Activated CD8-positive, alpha-beta memory T cell treated with anti-CD3 and anti-CD28 coated beads for 36 hours (primary cell): ENCODE data around the gene CATSPERB. TPM values are rescaled to one million over a fixed set of nuclear protein-coding genes. Genes with fewer than 3 reads are reported as not detected.
"Not testable (repeated sequence)": the region's sequence is repeated elsewhere in the genome, so short reads cannot be mapped to it uniquely, and the experiment has no call there.

Experiments used
- CTCF ChIA-PET: fragments of 350-600 bp; sonication (Branson Sonifier 250); formaldehyde crosslinking; loops from one replicate; lab custom pipeline; 2021; ENCODE audit warnings: antibody characterized with exemption; lab: Charles Lee
- POLR2A ChIA-PET: fragments of 350-600 bp; sonication (Branson Sonifier 250); formaldehyde crosslinking; loops from one replicate; lab custom pipeline; 2021; ENCODE audit warnings: antibody characterized with exemption; lab: Charles Lee
- total RNA-seq, 2 experiments: library from RNA; stranded (reverse); gene quantifications; one replicate each; pipeline ENCODE4 v1.2.3, GENCODE V29; 2021

The CATSPERB gene
- total RNA-seq, 2 experiments from 2014 or later, result not detected

DNA sequence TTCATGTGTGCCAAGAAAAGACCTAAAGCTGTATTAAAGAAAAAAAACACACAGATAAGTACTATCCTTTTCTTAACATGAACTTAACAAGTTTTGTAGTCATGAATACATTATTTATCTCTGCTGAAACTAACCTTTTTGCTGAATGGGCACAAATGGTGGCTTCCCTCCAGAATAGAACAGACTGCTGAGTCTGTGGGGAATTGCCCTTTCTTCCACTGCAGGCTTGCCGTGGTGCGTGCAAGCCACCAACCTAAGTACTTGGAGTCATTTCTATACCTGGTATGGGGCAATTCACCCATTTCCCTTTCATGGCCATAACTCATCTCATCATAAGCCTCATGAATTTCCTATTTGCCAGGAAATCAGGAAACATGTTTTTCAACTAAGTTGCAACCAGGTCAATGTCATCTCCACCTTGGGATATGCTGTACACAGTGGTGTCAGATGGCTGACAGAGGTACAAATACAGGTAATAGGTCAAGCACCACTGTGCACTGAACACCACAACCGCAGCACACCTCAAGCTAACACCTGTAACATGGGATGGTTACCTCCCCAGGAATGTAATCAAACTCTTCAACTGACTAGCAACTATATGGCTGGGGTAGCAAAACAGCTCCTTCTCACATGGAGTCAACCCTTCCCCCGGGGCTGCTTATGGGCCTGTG lies 49.9 kb downstream of the CATSPERB start:
- CTCF ChIA-PET, result no interaction called here
- POLR2A ChIA-PET, result no interaction called here

DNA sequence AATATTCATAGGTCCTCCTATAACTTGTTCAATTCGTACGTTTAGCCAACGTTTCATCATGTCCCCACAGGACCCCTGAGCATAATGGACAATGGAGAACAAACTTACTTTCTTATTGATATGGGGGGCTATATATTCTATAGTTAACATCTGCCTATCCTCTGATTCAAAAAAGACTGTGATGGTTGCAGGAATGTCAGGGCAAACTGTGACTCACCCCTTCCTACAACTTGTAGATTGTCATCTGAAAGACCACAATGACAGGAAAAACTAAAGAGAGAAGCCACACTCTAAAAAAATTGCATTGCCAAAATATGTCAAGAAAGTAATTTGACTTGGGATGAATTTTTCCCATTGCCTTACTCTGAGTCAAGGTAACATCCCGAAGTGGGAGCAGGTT lies 50.8 kb downstream of the CATSPERB start:
- ChIA-PET POLR2A (no interaction called here), CTCF (no interaction called here)

- CTCF ChIA-PET, result no interaction called here
- POLR2A ChIA-PET, result no interaction called here
Observed at GRCh38 chr14:91679273-91679672, 52.6 kb downstream of the CATSPERB start.

GRCh38 chr14:91677687-91678086 lies 54.2 kb downstream of the CATSPERB start:
- CTCF ChIA-PET, POLR2A ChIA-PET: not testable (repeated sequence)

DNA sequence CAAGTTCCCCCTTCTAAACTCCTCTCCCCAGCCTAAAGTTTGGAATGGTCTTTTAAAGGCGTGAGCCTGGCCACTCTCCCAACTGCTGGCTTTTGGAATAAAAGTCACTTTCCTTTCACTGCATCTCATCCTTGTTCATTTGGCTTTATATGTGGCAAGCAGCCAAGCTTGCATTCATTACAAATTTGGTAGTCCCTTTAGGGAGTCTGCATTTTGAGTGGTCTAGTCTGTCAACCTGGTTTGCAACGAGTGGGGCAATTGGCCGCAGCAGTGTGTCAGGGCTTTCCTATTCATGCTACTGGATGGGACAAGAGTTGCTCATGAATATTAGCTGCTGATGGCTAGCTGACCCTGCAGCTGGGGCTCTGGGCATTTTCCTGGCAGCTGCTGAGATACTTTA lies 57.0 kb downstream of the CATSPERB start:
- CTCF ChIA-PET, result no interaction called here
- POLR2A ChIA-PET, result no interaction called here

DNA sequence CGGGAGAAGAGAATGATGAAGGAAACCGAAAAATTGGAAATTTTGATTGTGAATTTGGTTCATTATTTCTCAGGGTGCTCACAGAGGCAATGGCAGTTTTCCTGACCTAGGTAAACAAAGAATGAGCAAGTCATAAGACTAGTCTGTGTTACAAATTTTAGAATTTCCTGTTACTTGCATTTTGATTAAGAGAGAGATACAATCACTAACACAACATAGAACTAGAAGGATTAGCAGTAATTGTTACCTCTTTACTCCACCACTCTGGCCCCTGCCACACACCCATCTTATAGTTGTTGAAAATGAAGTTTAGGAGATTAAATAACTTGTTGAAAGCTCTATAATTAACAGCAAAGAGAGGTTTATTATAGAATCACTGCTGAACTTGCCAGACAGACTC lies 62.0 kb downstream of the CATSPERB start:
- POLR2A ChIA-PET, result no interaction called here
- CTCF ChIA-PET, result interaction anchor here (0.7 to 0.9 kb wide), 2 partner anchors 42 to 438 kb away, joined by 3 read pairs; no protein-coding TSS in a partner anchor

GRCh38 chr14:91667101-91667500 lies 64.8 kb downstream of the CATSPERB start:
- CTCF ChIA-PET, POLR2A ChIA-PET: not testable (repeated sequence)

DNA sequence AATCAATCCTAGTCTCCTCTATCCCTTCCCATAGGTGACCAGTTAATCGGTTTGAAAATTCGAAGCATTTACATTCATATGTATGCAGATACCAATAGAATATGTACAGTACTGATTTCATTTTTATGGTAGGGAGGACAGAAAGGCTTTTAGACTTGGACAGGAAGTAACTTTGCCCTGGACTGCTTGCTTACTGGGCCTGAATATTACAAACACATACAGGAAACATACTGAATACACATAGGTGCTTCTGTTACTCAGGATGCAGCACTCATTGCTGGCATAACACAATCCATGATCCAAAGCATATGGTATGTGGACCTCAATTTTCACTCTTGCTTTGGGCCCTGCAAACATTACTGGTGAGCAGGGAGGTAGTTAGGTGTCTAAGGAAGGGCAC lies 71.1 kb downstream of the CATSPERB start:
- POLR2A ChIA-PET, result no interaction called here
- CTCF ChIA-PET, result no interaction called here

GRCh38 chr14:91654836-91655235 lies 77.0 kb downstream of the CATSPERB start:
- CTCF ChIA-PET, result no interaction called here

DNA sequence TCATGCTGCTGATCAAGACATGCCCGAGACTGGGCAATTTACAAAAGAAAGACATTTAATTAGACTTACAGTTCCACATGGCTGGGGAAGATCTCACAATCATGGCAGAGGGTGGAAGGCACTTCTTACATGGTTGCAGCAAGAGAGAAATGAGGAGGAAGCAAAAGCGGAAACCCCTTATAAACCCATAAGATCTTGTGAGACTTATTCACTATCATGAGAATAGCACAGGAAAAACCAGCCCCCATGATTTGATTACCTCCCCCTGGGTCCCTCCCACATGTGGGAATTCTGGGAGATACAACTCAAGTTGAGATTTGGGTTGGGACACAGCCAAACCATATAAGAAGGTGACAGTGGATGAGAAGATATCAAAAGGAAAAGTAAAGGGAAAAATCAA lies 78.4 kb downstream of the CATSPERB start:
- ChIA-PET CTCF (no interaction called here), POLR2A (no interaction called here)

More at GRCh38 chr14:91654836-91655235, 77.0 kb downstream of the CATSPERB start:
- POLR2A ChIA-PET, result no interaction called here

GRCh38 chr14:91649930-91650329 lies 82.0 kb downstream of the CATSPERB start:
- ChIA-PET CTCF (interaction anchor here (0.6 kb wide), 1 partner anchor 306 kb away, joined by 3 read pairs; no protein-coding TSS in a partner anchor), POLR2A (no interaction called here)

DNA sequence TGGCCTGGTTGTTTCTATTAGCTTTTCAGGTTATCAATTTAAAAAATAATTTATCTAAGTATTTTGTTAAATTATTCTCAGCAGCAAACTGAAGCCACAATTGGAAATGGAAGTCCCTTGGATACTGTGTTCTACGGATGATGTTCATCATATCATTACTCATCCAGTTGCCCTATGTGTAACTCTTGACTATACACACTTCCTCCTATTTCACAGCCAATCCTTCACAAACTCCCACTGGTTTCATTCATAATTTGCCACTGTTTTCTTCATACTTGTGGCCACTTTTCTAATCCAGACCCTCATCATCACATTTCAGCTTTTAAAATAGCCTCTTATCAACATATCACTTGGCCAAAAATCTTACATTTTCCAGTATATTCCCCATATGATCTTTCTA lies 84.0 kb downstream of the CATSPERB start:
- POLR2A ChIA-PET, result no interaction called here
- CTCF ChIA-PET, result interaction anchor here (0.6 kb wide), 1 partner anchor 720 kb away, joined by 3 read pairs; no protein-coding TSS in a partner anchor

DNA sequence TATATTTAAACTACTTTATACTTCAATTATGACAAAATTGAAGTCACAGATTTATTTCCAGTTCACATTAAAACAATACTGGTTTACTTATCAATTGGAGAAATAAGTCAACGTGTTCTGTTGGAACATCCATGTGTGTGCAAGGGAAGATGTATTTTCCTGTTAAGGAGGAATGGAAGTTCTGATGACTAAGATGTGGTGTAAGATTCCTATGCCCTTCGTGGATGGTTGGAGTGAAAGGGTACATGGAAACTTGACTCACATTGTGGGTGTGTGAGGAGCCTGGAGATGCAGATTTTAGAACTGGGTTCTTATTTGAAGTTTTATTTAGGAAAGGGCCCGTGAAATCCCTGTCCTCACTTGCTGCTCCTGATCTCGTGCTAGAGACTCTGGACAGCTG lies 95.3 kb downstream of the CATSPERB start:
- ChIA-PET POLR2A (no interaction called here), CTCF (no interaction called here)

- POLR2A ChIA-PET, result no interaction called here
- CTCF ChIA-PET, result no interaction called here
Observed at GRCh38 chr14:91624757-91625156, 107.1 kb downstream of the CATSPERB start.

GRCh38 chr14:91614187-91614586 lies 117.7 kb downstream of the CATSPERB start:
- ChIA-PET POLR2A (no interaction called here), CTCF (no interaction called here)

DNA sequence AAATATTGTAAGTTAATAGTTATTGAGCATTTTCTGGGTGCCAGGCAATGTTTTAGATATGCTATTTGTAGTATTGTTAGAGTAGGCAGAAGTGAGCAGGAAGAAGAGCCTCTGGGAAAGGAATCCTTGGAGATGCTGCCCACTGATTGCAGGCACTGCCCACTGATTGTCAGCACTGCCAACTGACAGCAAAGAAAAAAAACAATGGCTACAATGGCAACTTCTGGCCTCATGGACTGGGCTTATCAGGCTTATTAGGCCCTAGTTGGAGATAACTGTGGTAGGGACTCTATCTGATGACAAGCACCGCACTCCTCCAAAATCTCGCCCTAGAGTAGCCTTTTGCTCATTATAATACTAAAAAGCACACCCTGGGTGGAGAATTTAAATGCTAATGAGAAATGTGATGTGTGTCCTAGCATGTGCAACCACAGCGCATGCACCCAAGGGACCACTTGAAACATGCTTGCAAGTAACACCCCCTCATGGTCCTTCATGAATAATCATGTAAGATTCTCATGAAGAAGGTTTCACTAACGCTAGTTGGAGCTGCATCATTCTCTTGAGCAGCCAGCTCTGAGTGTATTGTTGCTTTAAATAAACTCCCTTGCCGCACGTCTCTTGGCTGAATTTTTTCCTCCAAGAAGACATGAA lies 118.3 kb downstream of the CATSPERB start:
- ChIA-PET CTCF (no interaction called here), POLR2A (no interaction called here)

DNA sequence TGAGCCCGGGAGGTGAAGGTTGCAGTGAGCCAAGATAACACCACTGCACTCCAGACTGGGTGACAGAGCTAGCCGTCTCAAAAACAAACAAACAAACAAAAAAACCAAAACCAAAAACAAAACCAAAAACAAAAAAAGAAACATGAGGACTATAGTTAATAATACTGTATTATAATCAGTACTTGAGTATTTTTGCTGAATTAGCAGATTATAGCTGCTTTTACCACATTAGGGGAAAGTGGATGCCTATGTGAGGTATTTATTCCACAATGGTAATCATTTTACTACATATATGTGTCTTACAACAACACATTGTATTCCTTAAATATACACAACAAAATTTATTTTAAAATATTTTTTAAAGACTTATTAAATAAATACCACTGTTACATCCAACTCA lies 120.4 kb downstream of the CATSPERB start:
- POLR2A ChIA-PET, result interaction anchor here (0.5 kb wide), 1 partner anchor 423 kb away, joined by 3 read pairs; no protein-coding TSS in a partner anchor
- CTCF ChIA-PET, result no interaction called here

GRCh38 chr14:91609161-91609560 lies 122.7 kb downstream of the CATSPERB start:
- CTCF ChIA-PET, result interaction anchor here (0.5 kb wide), 1 partner anchor 304 kb away, joined by 3 read pairs; no protein-coding TSS in a partner anchor
- POLR2A ChIA-PET, result no interaction called here

DNA sequence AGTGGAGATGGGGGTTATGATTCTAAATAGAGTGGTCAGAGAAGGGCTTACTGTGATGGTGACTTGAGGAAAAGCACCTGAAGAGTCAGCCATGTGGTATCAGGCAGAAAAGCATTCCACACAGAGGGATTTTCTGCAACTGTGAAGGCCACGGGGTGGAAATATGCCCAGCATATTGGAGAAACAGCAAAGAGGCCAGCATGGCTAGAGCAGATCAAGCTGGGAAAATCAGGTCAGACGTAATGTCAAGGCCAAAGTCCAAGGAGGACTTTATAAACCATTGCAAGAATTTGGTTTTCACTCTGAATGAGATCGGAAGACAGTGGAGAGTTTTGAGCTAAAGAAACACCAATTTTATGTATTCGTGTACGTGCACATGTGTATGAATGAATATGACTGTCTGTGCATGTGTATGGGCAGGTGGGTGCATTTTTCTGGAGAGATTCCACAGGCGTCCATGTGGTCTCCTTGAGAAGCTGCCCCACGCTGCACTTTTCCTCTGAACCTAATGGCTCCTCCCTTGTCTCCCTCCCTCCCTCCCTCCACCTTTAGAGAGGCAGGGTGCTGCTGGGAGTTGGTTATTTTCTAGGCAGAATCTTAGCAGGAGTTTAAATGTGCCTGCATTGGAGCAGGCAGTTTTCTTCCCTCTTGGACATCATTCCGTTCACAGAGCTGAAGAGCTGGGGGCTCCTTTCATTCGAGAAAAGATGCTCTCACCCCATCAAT lies 124.4 kb downstream of the CATSPERB start:
- ChIA-PET POLR2A (no interaction called here), CTCF (no interaction called here)

DNA sequence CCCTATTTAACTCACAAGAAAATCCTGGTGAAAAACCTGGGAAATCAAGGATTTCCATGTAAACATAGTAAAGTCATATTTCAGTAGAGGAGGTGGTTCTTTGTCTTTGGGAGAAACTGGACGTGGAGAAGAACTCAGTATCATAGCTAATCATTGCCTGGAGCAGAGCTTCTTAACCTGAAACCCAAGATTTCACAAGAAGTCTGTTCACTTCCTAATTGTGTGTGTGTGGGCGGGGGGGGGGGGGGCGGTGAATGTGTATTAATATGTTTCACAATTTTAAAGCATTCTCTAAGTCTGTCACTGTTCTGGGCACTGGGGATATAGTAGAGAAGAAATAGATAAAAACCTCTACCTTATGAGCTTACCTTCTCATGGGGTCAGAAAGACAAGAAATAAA lies 125.0 kb downstream of the CATSPERB start:
- CTCF ChIA-PET, result no interaction called here
- POLR2A ChIA-PET, result no interaction called here
